ENCODE measurements around the gene RASSF10.
"Not testable (repeated sequence)": the region's sequence is repeated elsewhere in the genome, so short reads cannot be mapped to it uniquely, and the experiment has no call there.

Gene RASSF10

GRCh38 chr11:13029872-13030271 is 20.8 kb downstream of the RASSF10 start:
- no peak for DNase-seq

DNA sequence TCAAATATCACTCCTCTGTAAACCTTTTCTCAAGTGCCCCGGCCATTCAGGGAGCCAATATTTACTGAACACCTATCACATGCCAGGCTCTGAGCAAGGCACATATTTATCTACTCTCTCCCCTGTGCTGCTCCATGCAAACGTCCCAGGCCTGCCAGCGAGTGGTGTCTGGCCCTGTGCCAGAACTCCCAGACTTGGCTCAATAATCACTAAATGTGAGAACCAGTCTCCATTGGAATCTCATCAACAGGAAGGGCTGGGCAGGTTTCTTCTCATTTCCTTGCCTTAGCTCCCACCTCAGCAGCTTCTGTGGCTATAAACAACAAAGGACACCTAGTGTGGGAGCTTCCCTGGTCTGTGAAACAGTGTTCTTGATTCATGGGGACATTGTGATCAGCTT is 21.7 kb downstream of the RASSF10 start:
- no peak for DNase-seq

DNA sequence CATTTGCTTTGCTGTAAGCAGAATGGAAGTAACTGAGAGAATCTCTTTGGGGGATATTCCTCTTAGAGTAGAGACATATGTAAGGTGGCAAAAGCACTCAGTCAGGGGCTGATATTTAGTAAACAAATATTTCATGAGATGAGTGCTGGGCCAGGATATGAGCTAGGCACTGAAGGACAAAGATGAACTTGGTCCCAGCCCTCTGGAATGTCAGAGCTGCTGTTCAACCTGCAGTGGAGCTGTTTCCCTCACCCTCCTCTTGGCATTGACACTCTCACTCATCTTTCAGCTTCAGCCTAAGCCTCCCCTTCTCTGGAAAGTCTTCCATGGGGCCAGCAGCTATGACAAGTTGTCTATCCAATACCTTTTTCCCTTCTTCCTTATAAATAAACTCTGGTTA is 22.2 kb downstream of the RASSF10 start:
- DNase-seq: no peak

DNA sequence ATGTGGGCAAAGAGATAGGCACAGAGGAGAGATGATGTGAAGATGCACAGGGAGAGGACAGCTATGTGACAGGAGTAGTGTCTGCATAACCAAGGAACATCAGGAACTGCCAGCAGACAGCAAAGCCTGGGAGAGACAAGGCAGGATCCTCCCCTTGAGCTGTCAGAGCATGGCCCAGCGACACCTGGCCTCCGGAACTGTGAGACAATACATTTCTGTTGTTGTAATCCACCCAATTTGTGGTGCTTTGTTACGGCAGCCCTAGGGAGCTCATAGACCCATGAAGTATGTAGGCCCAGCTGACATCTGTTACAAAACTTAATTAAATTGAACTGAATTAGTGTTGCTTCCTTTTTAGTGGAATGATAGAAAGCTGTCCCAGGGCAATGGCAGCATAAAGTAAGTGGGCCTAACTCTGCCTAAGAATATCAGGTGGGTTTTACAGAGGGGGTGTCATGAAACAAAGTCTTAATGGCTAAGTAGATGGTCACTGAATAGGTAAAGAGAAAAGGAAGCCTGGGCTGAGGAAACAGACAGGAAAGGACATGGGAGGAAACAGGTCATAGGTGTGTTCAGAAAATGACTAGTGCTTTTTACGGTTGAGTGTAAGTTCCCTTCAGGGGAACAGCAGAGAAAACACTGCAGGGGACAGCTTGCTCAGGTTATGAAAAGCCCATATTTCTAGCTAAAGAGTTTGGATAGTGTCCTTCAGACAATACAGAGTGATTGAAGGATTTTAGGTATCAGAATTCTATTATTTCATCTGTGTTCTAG is 24.8 kb downstream of the RASSF10 start:
- DNase-seq: no peak

- DNase-seq: no peak
Observed at GRCh38 chr11:13035711-13036110, 26.6 kb downstream of the RASSF10 start.

GRCh38 chr11:13036235-13036634 is 27.1 kb downstream of the RASSF10 start:
- DNase-seq: no peak

DNA sequence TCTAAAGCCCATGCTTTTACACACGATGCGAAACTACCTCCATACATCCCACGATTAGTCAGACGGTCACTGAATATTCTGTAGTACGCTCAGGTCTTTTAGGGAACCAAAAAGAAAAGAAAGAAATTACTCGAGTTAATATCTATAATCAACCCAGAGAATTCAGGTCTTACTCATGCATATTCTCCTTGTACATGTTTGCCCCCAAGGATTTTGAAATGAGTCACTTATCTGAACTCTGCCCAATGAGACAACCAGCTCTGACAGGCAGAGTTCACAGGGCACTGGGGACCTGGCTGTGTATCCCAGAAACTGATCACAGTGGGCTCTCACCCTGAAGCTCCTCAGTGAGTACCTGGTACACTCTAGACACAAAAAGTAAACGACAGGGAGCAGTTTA is 29.2 kb downstream of the RASSF10 start:
- no peak for DNase-seq

DNA sequence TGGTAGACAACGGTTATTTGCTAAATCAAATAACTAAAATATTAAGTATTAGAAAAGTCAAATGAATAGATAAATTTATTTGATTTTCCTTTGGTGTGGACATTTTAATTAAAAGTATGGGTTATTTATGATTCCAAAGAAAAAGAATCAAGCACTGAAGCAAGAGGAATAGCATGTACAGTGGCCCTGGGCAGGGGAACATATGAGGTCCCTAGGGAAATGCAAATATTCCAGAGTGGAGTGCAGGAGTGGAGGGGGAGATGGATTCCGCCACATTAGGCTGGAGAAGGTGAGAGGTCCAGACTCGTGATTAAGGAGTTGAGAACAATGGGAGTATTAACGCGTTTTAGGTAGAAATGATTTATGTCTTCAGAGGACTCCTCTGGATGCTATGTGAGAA is 30.0 kb downstream of the RASSF10 start:
- no peak for DNase-seq

DNA sequence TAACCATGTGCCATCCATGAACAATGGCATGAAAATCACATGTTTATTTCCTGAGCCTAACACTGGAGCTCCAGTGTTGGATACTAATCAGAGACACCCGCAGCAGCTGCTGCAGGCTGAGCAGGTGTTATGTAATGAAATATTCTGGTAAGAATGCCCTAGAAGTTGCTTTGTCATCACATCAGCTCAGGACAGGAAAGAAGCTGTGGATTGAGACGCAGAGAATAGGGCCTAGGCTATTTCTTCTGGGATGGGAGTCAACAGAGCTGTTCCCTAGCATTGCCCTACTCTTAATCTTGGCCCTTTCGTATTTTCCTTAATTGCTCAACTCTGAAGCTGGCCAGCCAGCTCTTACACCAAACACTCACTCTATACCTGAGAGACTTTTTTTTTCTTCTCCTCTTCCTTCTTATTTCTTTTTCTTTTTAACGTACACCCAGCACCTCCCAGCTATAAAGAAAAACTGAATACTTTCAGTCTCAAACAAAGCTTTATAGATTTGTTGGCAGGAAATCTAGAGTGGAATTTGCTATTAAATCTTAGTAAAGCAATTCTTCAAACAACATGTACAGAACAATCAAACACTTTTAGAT is 31.9 kb downstream of the RASSF10 start:
- no peak for DNase-seq

GRCh38 chr11:13042873-13043342 is 33.8 kb downstream of the RASSF10 start:
- no peak for DNase-seq

GRCh38 chr11:13043912-13044628 is 35.0 kb downstream of the RASSF10 start:
- DNase-seq: no peak

DNA sequence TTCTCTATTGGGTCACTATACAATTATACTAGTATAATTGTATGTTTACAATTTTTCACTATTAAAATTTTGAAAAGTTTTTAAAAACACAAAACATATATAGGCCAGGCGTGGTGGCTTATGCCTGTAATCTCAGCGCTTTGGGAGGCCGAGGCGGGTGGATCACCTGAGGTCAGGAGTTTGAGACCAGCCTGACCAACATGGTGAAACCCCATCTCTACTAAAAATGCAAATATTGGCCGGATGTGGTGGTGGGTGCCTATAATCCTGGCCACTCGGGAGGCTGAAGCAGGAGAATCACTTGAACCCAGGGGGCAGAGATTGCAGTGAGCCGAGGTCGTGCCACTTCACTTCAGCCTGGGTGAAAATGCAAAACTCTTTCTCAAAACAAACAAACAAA is 36.0 kb downstream of the RASSF10 start:
- not testable (repeated sequence) for DNase-seq

- DNase-seq: no peak
Observed at GRCh38 chr11:13045734-13046133, 36.6 kb downstream of the RASSF10 start.

- no peak for DNase-seq
Observed at GRCh38 chr11:13046637-13047570, 37.8 kb downstream of the RASSF10 start.

- no peak for DNase-seq
Observed at GRCh38 chr11:13047884-13048283, 38.8 kb downstream of the RASSF10 start.

DNA sequence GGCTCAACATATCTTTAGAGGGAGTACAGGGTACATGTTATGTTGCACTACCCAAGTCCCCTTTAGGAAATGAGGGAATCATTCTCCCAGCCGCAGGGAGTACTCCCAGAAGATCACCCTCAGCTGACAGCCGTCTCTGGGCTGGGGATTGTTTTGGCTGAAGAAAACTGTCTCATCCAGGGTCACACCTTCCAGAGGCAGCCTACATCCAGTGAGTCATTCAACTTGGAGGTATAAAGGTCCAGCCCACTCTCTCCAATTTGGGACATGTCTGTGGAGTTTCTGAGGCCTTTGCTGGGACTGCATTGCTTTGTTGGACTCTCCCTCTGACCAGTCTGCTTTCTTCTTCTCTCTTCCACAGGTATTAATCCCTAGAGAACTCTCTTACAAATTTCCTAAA is 42.1 kb downstream of the RASSF10 start:
- no peak for DNase-seq

- DNase-seq: no peak
Observed at GRCh38 chr11:13052130-13052571, 43.0 kb downstream of the RASSF10 start.

GRCh38 chr11:13053255-13053917 is 44.3 kb downstream of the RASSF10 start:
- DNase-seq: no peak

DNA sequence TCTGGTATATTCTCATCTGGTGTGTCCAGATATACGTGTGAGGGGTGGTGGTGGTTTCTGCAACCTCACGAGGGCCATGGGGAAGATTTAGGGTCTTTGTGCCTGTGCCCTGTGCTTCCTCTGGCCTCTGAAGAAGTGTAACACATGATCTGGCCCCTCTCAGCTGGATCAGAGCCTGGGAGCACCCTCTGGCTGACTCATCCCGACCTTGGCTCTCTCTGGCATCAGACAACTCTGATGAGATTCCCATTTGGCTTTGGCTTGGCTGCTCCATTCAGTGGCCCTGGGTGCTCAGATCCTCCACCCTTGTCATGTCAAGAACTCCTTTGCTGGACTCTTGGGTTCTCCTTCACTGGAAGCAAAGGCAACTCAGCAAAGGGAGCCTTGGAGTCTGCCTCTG is 45.2 kb downstream of the RASSF10 start:
- no peak for DNase-seq

DNA sequence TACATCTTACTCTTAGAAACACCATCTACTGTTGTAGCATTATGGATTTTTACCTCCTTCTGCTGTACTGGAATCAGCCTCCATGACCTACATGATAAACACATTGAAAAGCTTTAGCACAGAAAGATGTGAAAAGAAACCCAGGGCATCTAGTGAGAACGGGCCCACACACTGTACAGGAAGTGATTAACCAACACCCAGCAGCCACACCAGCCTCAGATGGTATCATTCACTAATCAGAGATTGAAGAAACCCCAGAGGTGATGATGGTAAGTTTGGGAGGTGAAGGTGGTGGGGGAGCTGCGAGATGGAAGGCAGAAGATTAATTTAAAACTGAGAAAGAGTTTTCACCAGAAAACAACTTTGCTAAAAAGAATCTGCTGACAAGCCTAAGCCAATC is 46.1 kb downstream of the RASSF10 start:
- DNase-seq: peak in 1 of 2 donors; percentile 2

DNA sequence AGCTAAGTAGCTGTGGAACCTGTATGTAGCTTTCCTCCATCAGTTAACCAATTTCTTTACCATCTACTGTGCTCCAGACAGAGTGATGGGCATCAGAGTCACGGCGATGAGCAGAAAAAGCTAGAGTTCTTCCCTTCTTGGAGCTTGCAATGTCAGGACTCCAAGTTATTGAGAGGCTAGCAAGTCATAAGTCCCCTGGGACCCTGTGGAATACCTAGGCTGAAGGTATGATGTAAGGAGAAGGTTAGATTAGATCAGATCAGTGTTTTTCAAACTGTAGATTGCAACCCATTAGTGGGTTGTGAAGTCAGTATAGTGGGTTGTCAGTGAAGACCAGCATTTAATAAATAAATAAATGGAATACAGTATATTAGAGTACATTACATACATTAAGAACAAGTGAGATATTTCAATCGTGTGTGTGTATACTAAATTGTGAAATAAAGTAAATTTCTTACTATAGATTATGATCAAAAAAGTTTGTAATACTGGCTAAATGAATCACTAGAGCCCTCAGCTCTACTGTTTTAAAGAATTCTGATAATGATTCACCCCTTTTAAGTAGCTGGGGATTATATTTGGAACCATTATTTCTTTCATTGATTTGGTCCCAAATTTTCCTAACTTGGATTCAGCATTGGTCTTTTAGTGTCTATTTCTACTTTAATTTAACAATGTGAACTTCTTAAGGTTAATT is 52.3 kb downstream of the RASSF10 start:
- DNase-seq: no peak
